Activated gamma-delta T cell treated with Interleukin-2 at 50 U/mL for 16 hours (primary cell): ENCODE measurements around the gene DOHH.
A peak's percentile ranks its signal among the peaks of the same experiment; 100 is the strongest.

Source experiments
- DNase-seq: peaks from one replicate; pipeline ENCODE4 v3.0.0-alpha.2; 2020

The DOHH gene

GRCh38 chr19:3499738-3500428, 591 bp downstream of the DOHH start:
- no peak for DNase-seq

GRCh38 chr19:3497757-3498520, 2.5 kb downstream of the DOHH start:
- no peak for DNase-seq

- DNase-seq = no peak
Measured at GRCh38 chr19:3496392-3497273, 3.8 kb downstream of the DOHH start.

GRCh38 chr19:3494559-3494958, 5.9 kb downstream of the DOHH start:
- no peak for DNase-seq

GRCh38 chr19:3494051-3494450, 6.4 kb downstream of the DOHH start:
- no peak for DNase-seq

GRCh38 chr19:3493651-3494050, 6.8 kb downstream of the DOHH start:
- DNase-seq = no peak

- no peak for DNase-seq
Measured at GRCh38 chr19:3492919-3493318, 7.6 kb downstream of the DOHH start.

GRCh38 chr19:3492131-3492839, 8.2 kb downstream of the DOHH start:
- DNase-seq = no peak

GRCh38 chr19:3491396-3492119, 8.9 kb downstream of the DOHH start:
- DNase-seq = no peak

GRCh38 chr19:3483226-3483628, 17.2 kb downstream of the DOHH start, which contains the start of gene SMIM44:
Gene SMIM44 (minus strand): TSS chr19:3483441. CDS start chr19:3483403, 38 bp downstream.
- no peak for DNase-seq

GRCh38 chr19:3482507-3483225, 17.8 kb downstream of the DOHH start:
- DNase-seq = no peak

- no peak for DNase-seq
Measured at GRCh38 chr19:3481241-3482090, 19.0 kb downstream of the DOHH start.

GRCh38 chr19:3480383-3481091, 19.9 kb downstream of the DOHH start, which contains the start of gene SMIM24:
Gene SMIM24 (minus strand): TSS chr19:3480525. CDS start chr19:3480463, 62 bp downstream.
- DNase-seq = no peak

- no peak for DNase-seq
Measured at GRCh38 chr19:3479834-3480215, 20.6 kb downstream of the DOHH start.

GRCh38 chr19:3479177-3479833, 21.2 kb downstream of the DOHH start:
- peak; percentile 53 for DNase-seq

GRCh38 chr19:3478409-3479176, 21.9 kb downstream of the DOHH start:
- DNase-seq = no peak

GRCh38 chr19:3477951-3478350, 22.5 kb downstream of the DOHH start:
- no peak for DNase-seq

GRCh38 chr19:3477506-3477905, 23.0 kb downstream of the DOHH start:
- no peak for DNase-seq
